ENCODE data around the gene EPS15. TPM values are rescaled to one million over a fixed set of nuclear protein-coding genes. Genes with fewer than 3 reads are reported as not detected.

Gene EPS15
- polyA plus RNA-seq, 1 of the 3 experiments (the other 2 are of a cell fraction) = 17.0 TPM

DNA sequence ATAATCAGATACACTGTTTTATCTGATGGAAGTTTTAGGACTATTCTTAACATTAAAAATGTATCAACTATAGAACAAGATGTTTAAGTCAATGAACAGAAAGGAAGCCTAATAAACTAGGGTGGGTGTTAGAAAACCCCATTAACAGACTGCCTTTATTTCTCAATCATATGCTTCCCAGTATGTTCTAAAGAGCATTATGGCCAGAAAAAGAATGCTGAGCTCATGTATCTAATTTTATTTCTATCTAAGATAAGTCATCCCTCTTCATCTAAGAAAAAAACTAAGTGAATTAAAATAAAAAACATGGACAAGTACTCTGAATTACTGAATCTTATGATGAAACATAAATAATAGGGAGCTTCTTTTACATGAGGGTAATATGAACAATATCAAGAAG, 102.2 kb downstream of the EPS15 start (continued):
- TF ChIP-seq, protein P1, sequence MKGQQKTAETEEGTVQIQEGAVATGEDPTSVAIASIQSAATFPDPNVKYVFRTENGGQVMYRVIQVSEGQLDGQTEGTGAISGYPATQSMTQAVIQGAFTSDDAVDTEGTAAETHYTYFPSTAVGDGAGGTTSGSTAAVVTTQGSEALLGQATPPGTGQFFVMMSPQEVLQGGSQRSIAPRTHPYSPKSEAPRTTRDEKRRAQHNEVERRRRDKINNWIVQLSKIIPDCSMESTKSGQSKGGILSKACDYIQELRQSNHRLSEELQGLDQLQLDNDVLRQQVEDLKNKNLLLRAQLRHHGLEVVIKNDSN (IDR thresholded peaks at IDR 0.05; ENCODE audit: borderline replicate concordance, low read depth) = no peak
- no peak for TF ChIP-seq CHD2 (IDR thresholded peaks at IDR 0.05; ENCODE audit: low read length, partially characterized antibody)
- no peak for TF ChIP-seq FOXM1 (IDR thresholded peaks at IDR 0.05; ENCODE audit: low read depth)

GRCh38 chr1:51415963-51416362, 103.1 kb downstream of the EPS15 start:
- no peak for DNase-seq
- ChIA-PET CTCF (no interaction called here), POLR2A (no interaction called here)
- TF ChIP-seq JUND (IDR thresholded peaks at IDR 0.05) = no peak
- TF ChIP-seq RCOR1 (IDR thresholded peaks at IDR 0.05; ENCODE audit: low read length) = no peak
- TF ChIP-seq YY1 (IDR thresholded peaks at IDR 0.05; ENCODE audit: low read depth) = no peak
- no peak for TF ChIP-seq CTCF (IDR thresholded peaks at IDR 0.05)
- TF ChIP-seq SMC3 (IDR thresholded peaks at IDR 0.05; ENCODE audit: low read depth, low read length) = no peak
- no peak for TF ChIP-seq ELF1 (IDR thresholded peaks at IDR 0.05)
- TF ChIP-seq EZH2phosphoT487 (IDR thresholded peaks at IDR 0.05; ENCODE audit: borderline replicate concordance, low read depth) = no peak
- no peak for TF ChIP-seq NRF1 (IDR thresholded peaks at IDR 0.05; ENCODE audit: low read depth, low read length)
- TF ChIP-seq MEF2A (IDR thresholded peaks at IDR 0.05; ENCODE audit: borderline replicate concordance, low read depth) = no peak
- TF ChIP-seq RFX5 (IDR thresholded peaks at IDR 0.05; ENCODE audit: low read length) = no peak
- TF ChIP-seq, protein P2, sequence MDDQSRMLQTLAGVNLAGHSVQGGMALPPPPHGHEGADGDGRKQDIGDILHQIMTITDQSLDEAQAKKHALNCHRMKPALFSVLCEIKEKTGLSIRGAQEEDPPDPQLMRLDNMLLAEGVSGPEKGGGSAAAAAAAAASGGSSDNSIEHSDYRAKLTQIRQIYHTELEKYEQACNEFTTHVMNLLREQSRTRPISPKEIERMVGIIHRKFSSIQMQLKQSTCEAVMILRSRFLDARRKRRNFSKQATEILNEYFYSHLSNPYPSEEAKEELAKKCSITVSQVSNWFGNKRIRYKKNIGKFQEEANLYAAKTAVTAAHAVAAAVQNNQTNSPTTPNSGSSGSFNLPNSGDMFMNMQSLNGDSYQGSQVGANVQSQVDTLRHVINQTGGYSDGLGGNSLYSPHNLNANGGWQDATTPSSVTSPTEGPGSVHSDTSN (IDR thresholded peaks at IDR 0.05) = no peak
- no peak for TF ChIP-seq NFIC (IDR thresholded peaks at IDR 0.05; ENCODE audit: borderline replicate concordance)
- TF ChIP-seq CHD2 (IDR thresholded peaks at IDR 0.05; ENCODE audit: low read length, partially characterized antibody) = no peak
- no peak for TF ChIP-seq REST (IDR thresholded peaks at IDR 0.05; ENCODE audit: low read depth, low read length)
- no peak for TF ChIP-seq TAF1 (IDR thresholded peaks at IDR 0.05; ENCODE audit: borderline replicate concordance, low read depth, low read length)
- TF ChIP-seq ZBTB33 (IDR thresholded peaks at IDR 0.05; ENCODE audit: borderline replicate concordance, low read depth) = no peak
- TF ChIP-seq, protein P1 (IDR thresholded peaks at IDR 0.05; ENCODE audit: borderline replicate concordance, low read depth) = no peak
- no peak overlapping the region for H3K4me3 ChIP-seq (ENCODE audit: low read depth in 2 of 2, low read length in 1 of 2)
- no peaks in the 10 kb centered on the region for H4K20me1 ChIP-seq (ENCODE audit: insufficient read depth)
- H3K36me3 ChIP-seq (replicated peaks in 1 of 2; ENCODE audit: control insufficient read depth in 1 of 2, insufficient read depth in 2 of 2, low read length in 1 of 2) = peaks cover 25 to 41% of the 10 kb centered on the region in 2 experiments
- H3K9me3 ChIP-seq = no peaks in the 10 kb centered on the region
- no peak overlapping the region for H2AFZ ChIP-seq (ENCODE audit: low read depth)
- H3K79me2 ChIP-seq (ENCODE audit: insufficient read depth) = no peaks in the 10 kb centered on the region; the same call in 1 of the 2 replicates
- no peak overlapping the region for H3K4me2 ChIP-seq
- peaks cover 0 to 21% of the 10 kb centered on the region in 2 experiments; a peak in 3 of 4 replicates for H3K4me1 ChIP-seq (ENCODE audit: control insufficient read depth in 1 of 2, insufficient read depth in 2 of 2, low read depth in 1 of 2, low read length in 1 of 2)
- no peaks in the 10 kb centered on the region for H3K27me3 ChIP-seq (ENCODE audit: insufficient read depth)
- no peaks in the 10 kb centered on the region for H3K9me2 ChIP-seq
- no peak overlapping the region for H3K27ac ChIP-seq (ENCODE audit: low read depth in 2 of 2, low read length in 1 of 2)
- no peak overlapping the region for H3K9ac ChIP-seq
- whole genome bisulfite sequencing (ENCODE audit: low lambda C conversion rate) = 91% methylated on average over 2 of the region's 2 CpGs
- H3F3A ChIP-seq (replicated peaks; ENCODE audit: insufficient read depth) = peaks cover 37% of the 10 kb centered on the region

Measured in SK-N-SH (cell line).